T-cell (primary cell): Measurements from ENCODE around the gene FBXW7. TPM values are rescaled to one million over a fixed set of nuclear protein-coding genes. Genes with fewer than 3 reads are reported as not detected.

Experiments used
- ATAC-seq, 4 experiments: fragments of 200-7000 bp in 3 of 4; fragments of 150-1000 bp in 1 of 4; cut with Tn5 transposase; replicated peaks in 1 of 4; 1 replicate in 3 of 4; 2 replicates in 1 of 4; pipeline ENCODE4 v1.10.0; 2021; ENCODE audit warnings: moderate library complexity in 3 of 4, mild to moderate bottlenecking in 2 of 4, moderate number of reproducible peaks in 1 of 4
- CTCF ChIA-PET, 2 donors: fragments of 300-600 bp; sonication (Branson Sonifier 250); formaldehyde crosslinking; loops; one replicate each; lab custom pipeline; 2022; ENCODE audit warnings: antibody characterized with exemption in 2 of 2; lab: Charles Lee
- POLR2A ChIA-PET, 2 donors: fragments of 300-600 bp; sonication (Branson Sonifier 250); formaldehyde crosslinking; loops; one replicate each; lab custom pipeline; 2022; ENCODE audit warnings: antibody characterized with exemption in 2 of 2; lab: Charles Lee
- DNase-seq, 35 experiments: peaks; one replicate each; pipeline versions ENCODE4 v3.0.0 to v3.0.0-alpha.2; 2013 to 2023
- H3K27ac ChIP-seq: one replicate; pipeline ENCODE4 v1.5.1; 2013; ENCODE audit warnings: low read length
- H3K27me3 ChIP-seq, 2 experiments: replicated peaks in 1 of 2; 1 replicate in 1 of 2; 2 replicates in 1 of 2; pipeline versions ENCODE4 v1.6.1 to v1.7.0; 2013; ENCODE audit warnings: low read length in 1 of 2, mixed read lengths in 1 of 2; ENCODE audit not compliant: control insufficient read depth in 2 of 2, insufficient read depth in 2 of 2; ENCODE audit errors: extremely low read depth in 1 of 2
- H3K36me3 ChIP-seq, 2 donors: 1 replicate in 1 of 2; 2 replicates in 1 of 2; pipeline versions ENCODE4 v1.6.1 to v1.7.0; 2013; ENCODE audit warnings: low read length in 1 of 2; ENCODE audit not compliant: control insufficient read depth in 2 of 2, insufficient read depth in 1 of 2; ENCODE audit errors: extremely low read depth in 1 of 2
- H3K4me1 ChIP-seq, 2 experiments: 1 replicate in 1 of 2; 2 replicates in 1 of 2; pipeline versions ENCODE4 v1.6.1 to v1.7.0; 2013; ENCODE audit warnings: low read length in 2 of 2, mixed read lengths in 1 of 2; ENCODE audit not compliant: insufficient read depth in 2 of 2, control insufficient read depth in 1 of 2; ENCODE audit errors: extremely low read depth in 1 of 2
- H3K4me3 ChIP-seq, 2 donors: 1 replicate in 1 of 2; 2 replicates in 1 of 2; pipeline versions ENCODE4 v1.5.1 to v1.7.0; 2013; ENCODE audit warnings: mild to moderate bottlenecking in 2 of 2, low read length in 1 of 2, moderate library complexity in 1 of 2; ENCODE audit not compliant: control insufficient read depth in 1 of 2; ENCODE audit errors: extremely low read depth in 1 of 2
- H3K9me3 ChIP-seq: 2 replicates; pipeline ENCODE4 v1.7.0; 2013
- H3K27ac Mint-ChIP-seq, 2 donors: one replicate each; pipeline ENCODE4 v1.8.0; 2020 to 2021; ENCODE audit warnings: mild to moderate bottlenecking in 2 of 2, mixed read lengths in 2 of 2
- H3K27me3 Mint-ChIP-seq, 2 donors: one replicate each; pipeline ENCODE4 v1.8.0; 2021 to 2022; ENCODE audit warnings: mixed read lengths in 2 of 2
- H3K36me3 Mint-ChIP-seq: one replicate; pipeline ENCODE4 v1.8.0; 2021; ENCODE audit warnings: mixed read lengths
- H3K4me1 Mint-ChIP-seq, 3 donors: one replicate each; pipeline ENCODE4 v1.8.0; 2020 to 2022; ENCODE audit warnings: mixed read lengths in 3 of 3, mild to moderate bottlenecking in 1 of 3
- H3K4me3 Mint-ChIP-seq, 3 donors: one replicate each; pipeline ENCODE4 v1.8.0; 2020 to 2022; ENCODE audit warnings: mild to moderate bottlenecking in 3 of 3, mixed read lengths in 3 of 3, moderate library complexity in 3 of 3
- H3K9me3 Mint-ChIP-seq, 3 donors: one replicate each; pipeline ENCODE4 v1.8.0; 2020 to 2022; ENCODE audit warnings: mixed read lengths in 3 of 3
- WGBS: methylation state at CpG from one replicate; pipeline ENCODE4 v1.1.5; 2013; ENCODE audit warnings: missing lambda C conversion rate; ENCODE audit not compliant: insufficient coverage; 5-methylcytosine and 5-hydroxymethylcytosine counted together
- total RNA-seq, 35 experiments: library from RNA in 6 of 35; stranded (reverse) in 6 of 35; fragments of 120-200 nt in 1 of 35; gene quantifications; one replicate each; pipeline versions ENCODE4 v1.2.1 to v1.2.4 and lab custom pipeline; 2013 to 2026

The FBXW7 gene
- total RNA-seq, 5 donors from 2014 or later (not counting 1 experiment from before 2014, with no cell fraction given) = 91.9 to 131 (median 96.0) TPM

DNA sequence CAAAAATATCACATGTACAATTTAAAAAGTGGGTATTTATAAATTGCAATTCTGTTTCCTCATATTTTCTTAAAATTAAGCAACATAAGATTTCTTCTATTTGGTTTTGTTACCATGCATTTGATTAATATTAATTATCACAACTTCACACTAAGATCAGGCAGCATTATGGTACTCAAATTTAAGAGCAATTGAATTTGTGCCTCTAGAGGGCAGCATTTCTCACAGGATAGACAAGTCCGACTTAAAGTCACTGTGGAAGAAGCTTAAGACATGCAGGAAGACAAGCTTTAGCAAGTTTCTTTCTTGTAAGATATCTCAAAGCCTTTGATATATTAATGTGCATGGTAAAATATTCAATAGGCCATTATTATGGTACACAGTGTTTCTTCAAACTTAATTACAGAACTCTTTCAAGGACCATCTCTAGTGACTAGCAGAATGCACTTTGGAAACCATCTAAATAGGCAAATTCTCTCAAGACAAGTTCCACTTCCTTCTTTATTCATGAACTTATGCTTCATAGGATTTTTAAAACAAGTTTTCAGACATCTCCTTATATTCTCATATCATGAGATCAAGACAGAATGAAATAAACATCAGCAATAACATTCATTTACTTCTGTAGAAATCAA is 35.0 kb downstream of the FBXW7 start:
- peak overlapping the region; percentile 56 to 70 for H3K27ac Mint-ChIP-seq
- peak in 29 of 35 experiments; percentile 13 to 91 (median 44) for DNase-seq
- Histone ChIP-seq H3K27ac (no peak overlapping the region), H3K4me1 (peaks cover 0 to under 1% of the 10 kb centered on the region in 2 experiments), H3K9me3 (no peaks in the 10 kb centered on the region), H3K36me3 (no peaks in the 10 kb centered on the region), H3K27me3 (no peaks in the 10 kb centered on the region), H3K4me3 (no peak overlapping the region)
- no CpG with 5 or more reads among the region's 1 CpG for WGBS
- ChIA-PET POLR2A (interaction anchor here in 1 of 2 donors (0.5 to 1.3 kb wide), 4 partner anchors 9 to 137 kb away, joined by 3 to 6 read pairs (median 4); no protein-coding TSS in a partner anchor), CTCF (interaction anchor here (0.6 to 9.2 kb wide), 65 partner anchors 9 to 1563 kb away, joined by 3 to 204 read pairs (median 5); partner anchors contain the start of genes FBXW7 (in 2 of the 2), ARFIP1 (in 1 of the 2), TIGD4 (in 1 of the 2) and TMEM154 (in 1 of the 2))
- peaks cover 44 to 58% (median 49%) of the 10 kb centered on the region in 3 donors for H3K4me1 Mint-ChIP-seq
- H3K36me3 Mint-ChIP-seq = no peaks in the 10 kb centered on the region
- no peaks in the 10 kb centered on the region for H3K27me3 Mint-ChIP-seq
- H3K9me3 Mint-ChIP-seq = no peaks in the 10 kb centered on the region
- peak; percentile 69 to 81 (median 79) for ATAC-seq
- H3K4me3 Mint-ChIP-seq = no peak overlapping the region

DNA sequence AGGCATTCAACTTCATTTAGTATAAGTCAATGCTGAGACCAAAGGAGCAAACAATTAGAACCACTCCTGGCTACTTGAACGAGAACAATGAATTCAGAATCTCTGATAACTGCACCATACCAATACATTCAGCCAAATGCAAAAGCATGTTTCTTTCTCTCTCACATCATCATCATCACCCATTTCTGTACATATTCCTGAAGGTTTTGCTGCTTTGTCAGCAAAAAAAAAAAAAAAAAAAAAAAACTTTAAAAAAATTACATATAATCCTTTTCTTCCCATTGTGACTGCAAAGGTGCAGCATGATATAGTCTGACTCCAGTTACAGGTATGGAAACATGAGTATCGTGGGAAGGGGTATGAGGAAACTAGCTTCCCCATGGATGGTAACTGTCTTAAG is 35.6 kb downstream of the FBXW7 start:
- WGBS = no CpG with 5 or more reads among the region's 2 CpGs
- Mint-ChIP-seq H3K4me3 (no peak overlapping the region), H3K9me3 (no peaks in the 10 kb centered on the region), H3K27me3 (no peaks in the 10 kb centered on the region), H3K27ac (no peak overlapping the region), H3K36me3 (no peaks in the 10 kb centered on the region), H3K4me1 (peaks cover 49 to 57% (median 55%) of the 10 kb centered on the region in 3 donors)
- CTCF ChIA-PET = interaction anchor here (0.7 to 9.2 kb wide), 22 partner anchors 9 to 278 kb away, joined by 3 to 204 read pairs (median 10); partner anchors contain the start of genes FBXW7 (in 2 of the 2) and TMEM154 (in 1 of the 2)
- ATAC-seq (no peak), DNase-seq (no peak)
- POLR2A ChIA-PET = interaction anchor here in 1 of 2 donors (0.5 kb wide), 1 partner anchor 15 kb away, joined by 5 read pairs; no protein-coding TSS in a partner anchor
- H3K9me3 ChIP-seq = no peaks in the 10 kb centered on the region
- H3K27ac ChIP-seq = no peak overlapping the region
- no peak overlapping the region for H3K4me3 ChIP-seq
- peaks cover 0 to 3% of the 10 kb centered on the region in 2 experiments for H3K4me1 ChIP-seq
- H3K27me3 ChIP-seq = no peaks in the 10 kb centered on the region
- no peaks in the 10 kb centered on the region for H3K36me3 ChIP-seq

DNA sequence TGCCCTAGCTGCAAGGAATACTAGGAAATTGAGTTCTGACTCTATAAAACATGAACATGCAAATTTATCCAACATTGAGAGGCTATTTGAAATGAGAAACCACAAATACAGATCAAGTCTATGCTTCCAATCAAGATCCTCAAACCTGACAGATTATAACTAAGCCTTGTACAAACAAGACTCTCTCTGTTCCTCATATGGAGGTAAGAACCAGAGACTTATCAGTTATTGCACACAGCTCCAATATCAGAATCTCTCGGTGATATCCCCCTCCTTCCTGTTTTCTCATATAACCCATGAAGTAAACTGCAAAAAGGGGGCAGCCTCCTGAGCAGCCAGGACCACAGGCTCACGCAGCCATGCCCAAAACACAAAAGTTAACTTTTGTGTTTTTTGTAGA is 36.5 kb downstream of the FBXW7 start:
- Histone ChIP-seq H3K27ac (no peak overlapping the region), H3K27me3 (no peaks in the 10 kb centered on the region), H3K4me3 (no peak overlapping the region), H3K9me3 (no peaks in the 10 kb centered on the region), H3K36me3 (no peaks in the 10 kb centered on the region), H3K4me1 (peaks cover 0 to 3% of the 10 kb centered on the region in 2 experiments)
- ATAC-seq (no peak), DNase-seq (no peak)
- Mint-ChIP-seq H3K9me3 (no peaks in the 10 kb centered on the region), H3K36me3 (peaks cover 2% of the 10 kb centered on the region), H3K27me3 (no peaks in the 10 kb centered on the region), H3K4me1 (peaks cover 49 to 57% (median 54%) of the 10 kb centered on the region in 3 donors), H3K27ac (no peak overlapping the region), H3K4me3 (no peak overlapping the region)
- no CpG with 5 or more reads among the region's 2 CpGs for WGBS
- POLR2A ChIA-PET = interaction anchor here in 1 of 2 donors (0.6 kb wide), 1 partner anchor 9 kb away, joined by 6 read pairs; no protein-coding TSS in a partner anchor
- CTCF ChIA-PET = interaction anchor here (0.6 to 9.2 kb wide), 8 partner anchors 16 to 234 kb away, joined by 3 to 204 read pairs (median 4); no protein-coding TSS in a partner anchor

DNA sequence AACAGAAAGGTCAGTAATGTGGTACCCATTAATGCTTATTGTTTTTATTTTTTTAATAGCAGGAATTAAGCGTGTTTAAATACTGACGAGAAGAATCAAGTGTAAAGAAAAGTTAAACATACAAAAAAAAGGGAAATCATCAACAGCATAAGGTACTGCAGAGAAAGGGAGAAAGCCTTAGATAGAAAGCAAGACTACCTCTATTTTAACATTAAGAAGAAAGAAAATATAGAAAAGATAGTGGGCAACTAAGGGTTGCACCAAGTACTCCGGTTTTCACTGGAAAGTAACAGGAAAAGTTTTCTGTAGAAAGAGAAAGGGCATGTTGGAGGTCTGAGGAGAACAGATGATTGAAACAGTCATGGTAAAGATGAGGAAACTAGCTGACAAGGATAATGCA is 41.9 kb downstream of the FBXW7 start:
- no peaks in the 10 kb centered on the region for H3K27me3 Mint-ChIP-seq
- no peak overlapping the region for H3K4me3 ChIP-seq
- H3K36me3 ChIP-seq = no peaks in the 10 kb centered on the region
- ChIA-PET POLR2A (interaction anchor here in 1 of 2 donors (0.6 kb wide), 1 partner anchor 37 kb away, joined by 3 read pairs; no protein-coding TSS in a partner anchor), CTCF (no interaction called here)
- DNase-seq (no peak), ATAC-seq (no peak)
- no peak overlapping the region for H3K27ac ChIP-seq
- H3K4me3 Mint-ChIP-seq = no peak overlapping the region
- H3K27me3 ChIP-seq = no peaks in the 10 kb centered on the region
- H3K9me3 ChIP-seq = no peaks in the 10 kb centered on the region
- no peaks in the 10 kb centered on the region for H3K9me3 Mint-ChIP-seq
- no peak overlapping the region for H3K27ac Mint-ChIP-seq
- peaks cover 26% of the 10 kb centered on the region for H3K36me3 Mint-ChIP-seq
- peaks cover 0 to 3% of the 10 kb centered on the region in 2 experiments for H3K4me1 ChIP-seq
- WGBS = 89% methylated on average over 1 of the region's 3 CpGs
- peaks cover 62 to 65% (median 64%) of the 10 kb centered on the region in 3 donors for H3K4me1 Mint-ChIP-seq

DNA sequence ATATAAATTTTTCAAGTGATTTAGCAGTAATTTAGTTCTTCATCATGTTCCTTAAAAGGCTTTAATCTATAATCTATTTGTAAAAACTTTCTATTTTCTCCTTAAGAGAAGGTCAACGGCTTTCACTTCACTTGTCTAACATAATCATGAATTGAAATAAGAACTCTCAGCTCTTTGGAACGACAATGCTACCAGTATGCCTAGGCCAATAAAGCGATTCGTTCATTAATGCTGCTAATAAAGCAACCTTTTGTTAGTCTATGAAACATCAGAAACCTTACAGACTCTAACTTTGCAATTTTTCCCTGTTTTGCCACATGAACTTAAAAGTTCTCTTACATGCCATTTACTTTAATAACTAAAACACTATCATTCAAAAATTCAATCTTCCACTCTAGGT is 47.6 kb downstream of the FBXW7 start:
- H3K9me3 Mint-ChIP-seq = no peaks in the 10 kb centered on the region
- ChIA-PET CTCF (interaction anchor here (0.5 to 1.3 kb wide), 2 partner anchors 8 to 9 kb away, joined by 3 read pairs; no protein-coding TSS in a partner anchor), POLR2A (interaction anchor here in 1 of 2 donors (0.6 kb wide), 1 partner anchor 1145 kb away, joined by 3 read pairs; no protein-coding TSS in a partner anchor)
- Histone ChIP-seq H3K27me3 (no peaks in the 10 kb centered on the region), H3K4me1 (peaks cover 0 to 3% of the 10 kb centered on the region in 2 experiments), H3K27ac (no peak overlapping the region), H3K36me3 (no peaks in the 10 kb centered on the region), H3K9me3 (no peaks in the 10 kb centered on the region), H3K4me3 (no peak overlapping the region)
- ATAC-seq (no peak), DNase-seq (no peak)
- no peak overlapping the region for H3K4me3 Mint-ChIP-seq
- peaks cover 54 to 64% (median 63%) of the 10 kb centered on the region in 3 donors for H3K4me1 Mint-ChIP-seq
- H3K36me3 Mint-ChIP-seq = peaks cover 17% of the 10 kb centered on the region
- no peak overlapping the region for H3K27ac Mint-ChIP-seq
- no peaks in the 10 kb centered on the region for H3K27me3 Mint-ChIP-seq
- 100% methylated on average over 3 of the region's 4 CpGs for WGBS
